Lung microvascular endothelial cell (primary cell): ENCODE data around the gene SEMA6B. TPM values are rescaled to one million over a fixed set of nuclear protein-coding genes. Genes with fewer than 3 reads are reported as not detected.
"Not testable (repeated sequence)": the region's sequence is repeated elsewhere in the genome, so short reads cannot be mapped to it uniquely, and the experiment has no call there.

Experiments
- DNase-seq, 2 donors: peaks; one replicate each; pipeline versions ENCODE4 v3.0.0 to v3.0.0-alpha.2; 2010; ENCODE audit warnings: low read depth in 2 of 2
- total RNA-seq: library from RNA; depleted of rRNA; stranded (reverse); fragments of >200 nt; gene quantifications from 2 replicates; pipeline ENCODE4 v1.2.1, GENCODE V29; 2014

The SEMA6B gene
- total RNA-seq, 1 donor from 2014 or later, result 18.1 TPM

- no peak for DNase-seq
Observed at GRCh38 chr19:4571305-4571917, 11.9 kb upstream of the SEMA6B start.

- no peak for DNase-seq
Observed at GRCh38 chr19:4570916-4571304, 11.4 kb upstream of the SEMA6B start.

GRCh38 chr19:4570402-4570801 lies 10.9 kb upstream of the SEMA6B start:
- no peak for DNase-seq

GRCh38 chr19:4568886-4569285 lies 9.4 kb upstream of the SEMA6B start:
- DNase-seq, result no peak

- peak; percentile 92 to 95 for DNase-seq
Observed at GRCh38 chr19:4567584-4568071, 8.1 kb upstream of the SEMA6B start.

GRCh38 chr19:4566402-4567051 lies 7.0 kb upstream of the SEMA6B start:
- no peak for DNase-seq

- DNase-seq, result not testable (repeated sequence)
Observed at GRCh38 chr19:4563562-4563961, 4.1 kb upstream of the SEMA6B start.

- DNase-seq, result not testable (repeated sequence)
Observed at GRCh38 chr19:4562085-4562484, 2.6 kb upstream of the SEMA6B start.

GRCh38 chr19:4557971-4558941 lies 1.2 kb downstream of the SEMA6B start:
- DNase-seq, result peak; percentile 58 to 62

GRCh38 chr19:4557144-4557970 lies 2.1 kb downstream of the SEMA6B start:
- peak; percentile 35 to 63 for DNase-seq

- DNase-seq, result peak; percentile 83
Observed at GRCh38 chr19:4556597-4557127, 2.8 kb downstream of the SEMA6B start.

GRCh38 chr19:4555657-4556561 lies 3.6 kb downstream of the SEMA6B start:
- no peak for DNase-seq

GRCh38 chr19:4554717-4555116 lies 4.8 kb downstream of the SEMA6B start:
- DNase-seq, result no peak

GRCh38 chr19:4553775-4554174 lies 5.7 kb downstream of the SEMA6B start:
- no peak for DNase-seq

- DNase-seq, result no peak
Observed at GRCh38 chr19:4553092-4553695, 6.3 kb downstream of the SEMA6B start.

GRCh38 chr19:4552525-4552819 lies 7.0 kb downstream of the SEMA6B start:
- DNase-seq, result no peak

GRCh38 chr19:4550479-4551050 lies 8.9 kb downstream of the SEMA6B start:
- no peak for DNase-seq

- DNase-seq, result no peak
Observed at GRCh38 chr19:4550018-4550417, 9.5 kb downstream of the SEMA6B start.

- no peak for DNase-seq
Observed at GRCh38 chr19:4548238-4548584, 11.3 kb downstream of the SEMA6B start.
